GM12892 (cell line): ENCODE results near the gene ARHGAP32.

ENCODE experiments used
- POLR2A ChIP-seq: IDR thresholded peaks from 2 replicates; pipeline ENCODE4 v1.6.1; 2011; ENCODE audit warnings: low read depth, low read length, control low read depth
- POLR2AphosphoS5 ChIP-seq: IDR thresholded peaks from 2 replicates; pipeline ENCODE4 v1.6.1; 2011; ENCODE audit warnings: low read depth, low read length, control low read depth
- TAF1 ChIP-seq: IDR thresholded peaks from 2 replicates; pipeline ENCODE4 v1.6.1; 2011; ENCODE audit warnings: low read depth, mild to moderate bottlenecking, control low read depth, low read length, borderline replicate concordance

DNA sequence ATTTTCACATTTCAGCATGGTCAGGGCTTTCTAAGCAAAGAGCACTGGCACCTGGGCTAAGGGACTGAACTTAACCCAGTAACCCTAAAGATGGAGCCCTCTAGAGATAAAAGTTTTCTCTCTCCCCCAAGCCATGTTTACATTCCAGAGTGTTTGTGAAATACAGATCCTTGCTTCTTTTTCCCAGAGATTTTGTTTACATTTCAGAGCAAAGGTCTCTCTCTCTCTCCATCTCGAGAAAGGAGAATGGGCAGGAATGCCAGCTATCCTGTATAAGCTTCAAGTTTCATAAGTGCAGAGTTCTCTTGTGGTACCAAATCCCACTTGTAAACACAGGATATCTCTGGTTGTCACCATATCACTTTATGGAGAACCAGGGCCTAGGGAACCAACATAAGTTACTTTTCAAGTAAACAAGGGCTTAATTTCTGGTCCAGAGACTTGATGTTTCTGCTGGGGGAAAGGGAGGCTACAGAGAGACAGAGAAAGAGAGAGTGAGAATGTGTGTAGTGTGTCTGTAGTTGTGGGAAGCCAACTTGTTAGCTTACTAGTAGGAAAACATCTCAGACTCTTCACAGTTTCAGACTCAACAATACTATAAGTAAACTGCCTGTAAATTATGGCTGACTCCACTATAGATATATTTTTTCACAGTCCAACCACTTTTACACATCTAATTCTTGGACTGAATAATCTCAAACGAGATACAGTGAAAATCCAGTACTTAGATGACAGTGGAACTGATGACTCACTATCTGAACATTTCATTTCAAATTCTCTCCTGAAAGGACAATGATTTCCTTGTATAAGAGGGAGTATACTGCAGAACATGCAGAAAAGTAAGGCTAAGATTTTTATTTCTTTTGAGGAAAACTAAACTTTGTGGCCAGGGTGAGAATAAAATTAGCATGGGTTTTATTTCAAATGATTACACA lies 76.2 kb downstream of the ARHGAP32 start:
- TF ChIP-seq POLR2A (no peak), POLR2AphosphoS5 (no peak), TAF1 (no peak)
